ENCODE measurements around the gene ARHGEF1. TPM values are rescaled to one million over a fixed set of nuclear protein-coding genes. Genes with fewer than 3 reads are reported as not detected.

The ARHGEF1 gene
- total and polyA plus RNA-seq, 2 donors (not counting 1 experiment from before 2014, with no cell fraction given), result 646 to 886 TPM

- H2AFZ ChIP-seq (ENCODE audit: insufficient read depth, low read depth, low read length, poor library complexity, severe bottlenecking), result no peak overlapping the region
- peaks cover 44 to 45% of the 10 kb centered on the region in 2 donors for H3K4me1 ChIP-seq (ENCODE audit: control insufficient read depth in 2 of 2, insufficient read depth in 2 of 2, low read length in 2 of 2)
- no peak overlapping the region for H3K27ac ChIP-seq (ENCODE audit: low read length in 2 of 2)
- ChIA-PET POLR2A (interaction anchor here (0.6 to 1.5 kb wide), 4 partner anchors 8 to 43 kb away, joined by 3 to 4 read pairs (median 3); partner anchors contain the start of gene CD79A), CTCF (interaction anchor here (0.7 to 2.0 kb wide), 3 partner anchors 31 to 61 kb away, joined by 3 to 7 read pairs (median 5); no protein-coding TSS in a partner anchor)
- Mint-ChIP-seq H3K27me3 (peaks cover 16% of the 10 kb centered on the region), H3K27ac (no peak overlapping the region), H3K9me3 (ENCODE audit: insufficient read depth) (no peaks in the 10 kb centered on the region), H3K4me1 (peaks cover 21% of the 10 kb centered on the region), H3K4me3 (peak overlapping the region; percentile 62)
- peak; percentile 40 for ATAC-seq (ENCODE audit: low read depth)
- WGBS (ENCODE audit: insufficient coverage), result 16% methylated on average over 22 of the region's 26 CpGs
- H3K27me3 ChIP-seq (replicated peaks in 1 of 4; ENCODE audit: control extremely low read depth in 1 of 4, control insufficient read depth in 3 of 4, insufficient read depth in 4 of 4, low read length in 3 of 4), result peaks cover 0 to 49% (median 35%) of the 10 kb centered on the region in 4 experiments
- intact Hi-C loops (cut with micrococcal nuclease), result no loop called here
- H3K36me3 ChIP-seq (replicated peaks in 1 of 2; ENCODE audit: control extremely low read depth in 1 of 2, control insufficient read depth in 1 of 2, extremely low read depth in 1 of 2, insufficient read depth in 2 of 2, low read length in 1 of 2), result no peaks in the 10 kb centered on the region
- peaks cover under 1% of the 10 kb centered on the region for H4K20me1 ChIP-seq (ENCODE audit: control insufficient read depth, insufficient read depth, low read length, poor library complexity, severe bottlenecking)
- peak overlapping the region; percentile 64 for H3K4me2 ChIP-seq (replicated peaks; ENCODE audit: low read depth, low read length, poor library complexity, severe bottlenecking)
- peak overlapping the region; percentile 1 for H3K9ac ChIP-seq (ENCODE audit: low read length)
- peaks cover 10% of the 10 kb centered on the region for H3K79me2 ChIP-seq (ENCODE audit: control insufficient read depth, insufficient read depth, low read length)
- no peak for TF ChIP-seq EZH2 (IDR thresholded peaks at IDR 0.05; ENCODE audit: borderline replicate concordance, insufficient read depth, low read depth, low read length, poor library complexity, severe bottlenecking)
- TF ChIP-seq CTCF (IDR thresholded peaks at IDR 0.05), result no peak
- H3K9me3 ChIP-seq (ENCODE audit: control extremely low read depth in 1 of 3, control insufficient read depth in 2 of 3, insufficient read depth in 1 of 3, low read length in 2 of 3), result peaks cover 0 to 22% (median 0%) of the 10 kb centered on the region in 3 donors
- no peak overlapping the region for H3K4me3 ChIP-seq (ENCODE audit: control extremely low read depth in 1 of 5, extremely low read depth in 1 of 5, insufficient read depth in 1 of 5, low read depth in 2 of 5, low read length in 4 of 5)
- peak; percentile 49 for DNase-seq
Observed at GRCh38 chr19:41920882-41921576, 38.0 kb downstream of the ARHGEF1 start.
